Activated naive CD4-positive, alpha-beta T cell treated with anti-CD3 and anti-CD28 coated beads for 36 hours (primary cell): ENCODE data around the gene DMAC2L. TPM values are rescaled to one million over a fixed set of nuclear protein-coding genes. Genes with fewer than 3 reads are reported as not detected.

ENCODE experiments used
- CTCF ChIA-PET: fragments of 350-600 bp; sonication (Branson Sonifier 250); formaldehyde crosslinking; loops from one replicate; lab custom pipeline; 2021; ENCODE audit warnings: antibody characterized with exemption; lab: Charles Lee
- DNase-seq: peaks from one replicate; pipeline ENCODE4 v3.0.0-alpha.2; 2020
- H3K27ac Mint-ChIP-seq: one replicate; pipeline ENCODE4 v1.8.0; 2021; ENCODE audit warnings: mild to moderate bottlenecking, mixed read lengths
- H3K27me3 Mint-ChIP-seq: one replicate; pipeline ENCODE4 v1.8.0; 2021; ENCODE audit warnings: low read depth, mixed read lengths
- H3K36me3 Mint-ChIP-seq: one replicate; pipeline ENCODE4 v1.8.0; 2021; ENCODE audit warnings: low read depth, mixed read lengths
- H3K4me1 Mint-ChIP-seq: one replicate; pipeline ENCODE4 v1.8.0; 2021; ENCODE audit warnings: low read depth, mixed read lengths
- H3K4me3 Mint-ChIP-seq: one replicate; pipeline ENCODE4 v1.8.0; 2021; ENCODE audit warnings: mild to moderate bottlenecking, moderate library complexity, mixed read lengths
- H3K9me3 Mint-ChIP-seq: one replicate; pipeline ENCODE4 v1.8.0; 2021; ENCODE audit warnings: mixed read lengths
- intact Hi-C: fragments of 100-400 bp; cut with micrococcal nuclease; formaldehyde crosslinking; loops from one replicate; pipeline ENCODE4 v1.15.1; 2023
- microRNA-seq: library from miRNA; unstranded; fragments of <30 nt; microRNA quantifications from one replicate; pipeline ENCODE4 v1.2.0, GENCODE V29; 2022; ENCODE audit warnings: borderline microRNAs expressed, borderline replicate concordance
- total RNA-seq, 2 experiments: library from RNA; stranded (reverse); gene quantifications; one replicate each; pipeline ENCODE4 v1.2.3, GENCODE V29; 2021

Gene DMAC2L
- total RNA-seq, 2 experiments from 2014 or later, result 11.7 to 13.7 TPM

DNA sequence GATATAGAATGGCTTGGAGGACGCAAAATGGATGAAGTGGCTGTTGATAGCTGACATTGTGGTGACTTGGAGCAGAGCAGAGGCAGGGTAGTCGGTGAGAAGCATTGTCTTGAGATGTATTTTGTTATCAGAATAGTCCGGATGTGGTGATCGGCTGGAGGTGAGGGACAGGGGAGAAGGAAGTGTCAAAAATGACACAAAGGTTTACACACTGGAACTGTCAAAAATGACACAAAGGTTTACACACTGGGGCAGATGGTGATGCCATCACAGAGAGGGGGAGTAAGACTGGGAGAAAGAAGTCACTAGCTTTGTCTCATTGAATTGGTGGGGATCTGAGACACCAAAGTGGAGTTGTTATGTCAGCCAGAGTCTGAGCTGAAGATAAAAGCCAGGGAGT, 54.5 kb downstream of the DMAC2L start:
- no peak overlapping the region for H3K4me3 Mint-ChIP-seq
- CTCF ChIA-PET, result interaction anchor here (0.7 kb wide), 1 partner anchor 217 kb away, joined by 3 read pairs; no protein-coding TSS in a partner anchor
- H3K4me1 Mint-ChIP-seq, result peaks cover 18% of the 10 kb centered on the region
- intact Hi-C loops, result no loop called here
- no peak overlapping the region for H3K27ac Mint-ChIP-seq
- H3K36me3 Mint-ChIP-seq, result peaks cover 3% of the 10 kb centered on the region
- H3K9me3 Mint-ChIP-seq, result peaks cover 4% of the 10 kb centered on the region
- no peak for DNase-seq
- no peaks in the 10 kb centered on the region for H3K27me3 Mint-ChIP-seq

DNA sequence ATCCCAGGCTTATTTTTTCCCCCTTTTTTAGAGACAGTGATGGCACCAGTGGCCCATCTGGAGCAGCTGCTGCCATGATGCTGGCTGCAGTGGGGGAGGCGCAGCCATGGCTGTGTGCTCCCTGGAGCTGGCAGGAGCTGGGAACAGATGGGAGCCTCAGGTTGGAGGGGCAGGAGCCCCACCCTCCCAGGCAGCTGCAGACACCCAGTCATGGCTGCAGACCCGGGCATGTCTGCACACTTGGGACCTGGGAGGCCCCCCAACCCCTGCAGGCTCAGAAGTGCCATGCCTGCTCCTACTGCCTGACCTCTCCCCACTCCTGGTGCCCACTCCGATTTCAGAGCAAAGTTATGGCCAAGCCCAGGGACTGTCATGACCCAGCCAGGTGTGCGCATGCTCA, 59.4 kb downstream of the DMAC2L start:
- intact Hi-C loops, result no loop called here
- Mint-ChIP-seq H3K4me3 (no peak overlapping the region), H3K9me3 (peaks cover 1% of the 10 kb centered on the region), H3K4me1 (peaks cover 3% of the 10 kb centered on the region), H3K27ac (no peak overlapping the region), H3K36me3 (no peaks in the 10 kb centered on the region), H3K27me3 (no peaks in the 10 kb centered on the region)
- CTCF ChIA-PET, result no interaction called here
- no peak for DNase-seq

GRCh38 chr14:50373959-50374358, 61.8 kb downstream of the DMAC2L start:
- Mint-ChIP-seq H3K4me3 (no peak overlapping the region), H3K36me3 (no peaks in the 10 kb centered on the region), H3K9me3 (peaks cover 1% of the 10 kb centered on the region), H3K4me1 (peaks cover 3% of the 10 kb centered on the region), H3K27me3 (no peaks in the 10 kb centered on the region), H3K27ac (no peak overlapping the region)
- intact Hi-C loops, result no loop called here
- CTCF ChIA-PET, result no interaction called here
- DNase-seq, result no peak

GRCh38 chr14:50375760-50376159, 63.6 kb downstream of the DMAC2L start:
- Mint-ChIP-seq H3K4me3 (no peak overlapping the region), H3K36me3 (no peaks in the 10 kb centered on the region), H3K27me3 (no peaks in the 10 kb centered on the region), H3K27ac (no peak overlapping the region), H3K9me3 (no peaks in the 10 kb centered on the region), H3K4me1 (peaks cover 3% of the 10 kb centered on the region)
- intact Hi-C loops, result no loop called here
- CTCF ChIA-PET, result no interaction called here
- no peak for DNase-seq

Small RNA genes lying within 50 kb of the gene (microRNA-seq; reads per million reads assigned to microRNA genes)
- not detected for gene MIR4504

Other genes with a start within 250 kb of the DMAC2L start
- 10 to 100 TPM in 1 of 2 experiments, 1 to 10 TPM in 1; 9.6 to 10.5 TPM for gene VCPKMT, start 195.8 kb upstream of the DMAC2L start, total RNA-seq
- 10 to 100 TPM; 20.3 to 22.1 TPM for gene SOS2, start 80.7 kb upstream of the DMAC2L start, total RNA-seq
- gene L2HGDH, start 95 bp upstream of the DMAC2L start, total RNA-seq, result 10 to 100 TPM; 13.5 to 14.3 TPM
- 1 to 10 TPM; 1.5 to 2.0 TPM for gene CDKL1, start 84.6 kb downstream of the DMAC2L start, total RNA-seq
- gene MAP4K5, start 220.2 kb downstream of the DMAC2L start, total RNA-seq, result 10 to 100 TPM; 10.2 to 11.2 TPM
- gene ATL1, start 247.8 kb downstream of the DMAC2L start, total RNA-seq, result 1 to 10 TPM in 1 of 2 experiments, not detected in 1; 1.0 TPM